Spleen (tissue), 11 donors: ENCODE data around the gene SH3RF1. TPM values are rescaled to one million over a fixed set of nuclear protein-coding genes. Genes with fewer than 3 reads are reported as not detected.

ENCODE experiments used
- DNase-seq: peaks from one replicate; pipeline ENCODE4 v3.0.0-alpha.2; 2020
- H3K27ac ChIP-seq, 8 donors: fragments of 200-600 bp; sonication (generic) in 7 of 8; 1 replicate in 4 of 8; 2 replicates in 4 of 8; pipeline versions ENCODE4 v1.5.0 to v1.8.0; 2016 to 2021; ENCODE audit warnings: inconsistent platforms in 4 of 8, mild to moderate bottlenecking in 4 of 8, moderate library complexity in 1 of 8
- H3K27me3 ChIP-seq, 7 donors: fragments of 200-600 bp; sonication (generic) in 6 of 7; replicated peaks in 1 of 7; 1 replicate in 4 of 7; 2 replicates in 3 of 7; pipeline versions ENCODE4 v1.5.0 to v1.8.0; 2016 to 2021; ENCODE audit warnings: inconsistent platforms in 3 of 7, mild to moderate bottlenecking in 1 of 7
- H3K36me3 ChIP-seq, 6 donors: fragments of 200-600 bp; sonication (generic) in 5 of 6; 1 replicate in 4 of 6; 2 replicates in 2 of 6; pipeline versions ENCODE4 v1.5.0 to v1.8.0; 2016 to 2021; ENCODE audit warnings: inconsistent platforms in 2 of 6
- H3K4me1 ChIP-seq, 6 donors: fragments of 200-600 bp; sonication (generic) in 5 of 6; 1 replicate in 3 of 6; 2 replicates in 3 of 6; pipeline versions ENCODE4 v1.5.0 to v1.8.0; 2016 to 2021; ENCODE audit warnings: inconsistent platforms in 3 of 6
- H3K4me3 ChIP-seq, 8 donors: fragments of 200-600 bp; sonication (generic) in 7 of 8; 1 replicate in 4 of 8; 2 replicates in 4 of 8; pipeline versions ENCODE4 v1.5.0 to v1.8.0; 2016 to 2021; ENCODE audit warnings: inconsistent platforms in 4 of 8, mild to moderate bottlenecking in 4 of 8, moderate library complexity in 2 of 8
- H3K9me3 ChIP-seq, 8 donors: fragments of 200-600 bp; sonication (generic) in 7 of 8; 1 replicate in 4 of 8; 2 replicates in 4 of 8; pipeline versions ENCODE4 v1.5.0 to v1.8.0; 2016 to 2021; ENCODE audit warnings: inconsistent platforms in 4 of 8
- CTCF ChIP-seq, 11 experiments: fragments of 200-600 bp in 7 of 11; fragments of 450-650 bp in 4 of 11; sonication (generic) in 4 of 11; IDR thresholded peaks in 8 of 11; conservative IDR thresholded peaks in 3 of 11; 1 replicate in 7 of 11; 2 replicates in 4 of 11; pipeline versions ENCODE4 v1.4.0 to v1.8.0; 2016 to 2021; ENCODE audit warnings: antibody characterized with exemption in 11 of 11, inconsistent platforms in 4 of 11, mild to moderate bottlenecking in 1 of 11
- POLR2A ChIP-seq, 3 donors: fragments of 450-650 bp; IDR thresholded peaks; one replicate each; pipeline ENCODE4 v1.5.1; 2017; ENCODE audit warnings: antibody characterized with exemption in 3 of 3, mild to moderate bottlenecking in 1 of 3
- POLR2AphosphoS5 ChIP-seq, 3 donors: sonication (generic); formaldehyde crosslinking; IDR thresholded peaks; one replicate each; pipeline ENCODE4 v1.5.1; 2017; ENCODE audit warnings: antibody characterized with exemption in 3 of 3
- WGBS, 5 donors: extraction: QIAGEN DNeasy Blood & Tissue Kit in 3 of 5; methylation state at CpG; one replicate each; pipeline versions ENCODE4 v1.1.5 to v1.1.7; 2013 to 2018; 5-methylcytosine and 5-hydroxymethylcytosine counted together
- intact Hi-C: fragments of 100-400 bp; cut with DNase I; formaldehyde crosslinking; loops from one replicate; pipeline ENCODE4 v1.15.0; 2023; ENCODE audit warnings: low total_unique reads
- polyA plus RNA-seq, 3 donors: library from polyadenylated mRNA; stranded (reverse); fragments of 200-250 nt; gene quantifications; one replicate each; pipeline ENCODE4 v1.2.1, GENCODE V29; 2013
- total RNA-seq, 7 donors: library from RNA; depleted of rRNA in 3 of 7; stranded (reverse); fragments of >200 nt in 3 of 7; fragmentation: NEBNext Ultra II Directional in 4 of 7; extraction: Animal tissue kit (Norgen Biotek cat#: 25700) in 4 of 7; gene quantifications; one replicate each; pipeline versions ENCODE4 v1.1.0 to v1.2.1, GENCODE V29; 2016 to 2021
- donor health status: healthy with polysubstance abuse.
- donor health status: DM: no; HTN: no; CAD: no; lungs with moderate emphysema.
- donor health status: DM: no; HTN: no; CAD: no.
- donor health status: Bipolar disorder and iron deficiency.
- donor health status: healthy.
- donor health status: DM: no; HTN: no; CAD: no.
- donor health status: DM: yes; HTN: yes; CAD: no.

SH3RF1 gene
- total and polyA plus RNA-seq, 10 donors = 1.1 to 18.6 (median 10.0) TPM

GRCh38 chr4:169269916-169270809 lies 593 bp downstream of the SH3RF1 start:
- H3K4me3 ChIP-seq = peak overlapping the region; percentile 73 to 96 (median 85)

GRCh38 chr4:169268951-169269760 lies 1.6 kb downstream of the SH3RF1 start:
- Histone ChIP-seq H3K9me3 (no peaks in the 10 kb centered on the region), H3K4me3 (peak overlapping the region in 7 of 8 donors; percentile 73 to 96 (median 85)), H3K27me3 (peaks cover 0 to 35% (median 0%) of the 10 kb centered on the region in 7 donors), H3K36me3 (peaks cover 0 to under 1% (median 0%) of the 10 kb centered on the region in 6 donors), H3K4me1 (peaks cover 10 to 61% (median 38%) of the 10 kb centered on the region in 6 donors), H3K27ac (peak overlapping the region in 3 of 8 donors; percentile 81 to 87 (median 84))
- intact Hi-C loops = no loop called here
- TF ChIP-seq POLR2A (IDR thresholded peaks at IDR 0.05) (no peak), POLR2AphosphoS5 (IDR thresholded peaks at IDR 0.05) (no peak), CTCF (IDR thresholded peaks at IDR 0.05 in 8 of 11, conservative IDR thresholded peaks at IDR 0.05 in 3 of 11) (no peak)
- DNase-seq = no peak
- 77 to 83% (median 80%) methylated on average over 13 of the region's 13 CpGs for WGBS, 5 donors

More at GRCh38 chr4:169269916-169270809, 593 bp downstream of the SH3RF1 start:
- peak; percentile 87 for DNase-seq
- no peaks in the 10 kb centered on the region for H3K36me3 ChIP-seq
- intact Hi-C loops = no loop called here
- H3K4me1 ChIP-seq = peaks cover 10 to 61% (median 39%) of the 10 kb centered on the region in 6 donors
- H3K27ac ChIP-seq = peak overlapping the region; percentile 73 to 90 (median 82)
- TF ChIP-seq CTCF (IDR thresholded peaks at IDR 0.05 in 8 of 11, conservative IDR thresholded peaks at IDR 0.05 in 3 of 11) = peak in 1 of 11 experiments; percentile 7
- no peak for TF ChIP-seq POLR2A (IDR thresholded peaks at IDR 0.05)
- TF ChIP-seq POLR2AphosphoS5 (IDR thresholded peaks at IDR 0.05) = no peak
- H3K9me3 ChIP-seq = no peaks in the 10 kb centered on the region
- WGBS, 5 donors = 0 to 1% (median 1%) methylated on average over 36 to 62 of the region's 62 CpGs
- H3K27me3 ChIP-seq = peaks cover 0 to 35% (median 0%) of the 10 kb centered on the region in 7 donors

- no peak for DNase-seq
- intact Hi-C loops = no loop called here
- 62 to 79% (median 65%) methylated on average over 1 of the region's 1 CpG for WGBS, 5 donors
- peaks cover 5 to 52% (median 32%) of the 10 kb centered on the region in 6 donors for H3K4me1 ChIP-seq
- TF ChIP-seq POLR2A (IDR thresholded peaks at IDR 0.05) (no peak), POLR2AphosphoS5 (IDR thresholded peaks at IDR 0.05) (no peak), CTCF (IDR thresholded peaks at IDR 0.05 in 8 of 11, conservative IDR thresholded peaks at IDR 0.05 in 3 of 11) (no peak)
- H3K36me3 ChIP-seq = peaks cover 0 to 5% (median 0%) of the 10 kb centered on the region in 6 donors
- H3K9me3 ChIP-seq = no peaks in the 10 kb centered on the region
- no peak overlapping the region for H3K4me3 ChIP-seq
- no peak overlapping the region for H3K27ac ChIP-seq
- peaks cover 0 to 35% (median 0%) of the 10 kb centered on the region in 7 donors for H3K27me3 ChIP-seq
These were observed 3.7 kb downstream of the SH3RF1 start for GRCh38 chr4:169267070-169267469.
